ENCODE data around the gene PSMB3. TPM values are rescaled to one million over a fixed set of nuclear protein-coding genes. Genes with fewer than 3 reads are reported as not detected.

Gene PSMB3
- total and polyA plus RNA-seq, 9 of the 15 experiments (the other 6 are each of a cell fraction or from before 2014, with no cell fraction given), result 460 to 2,775 (median 574) TPM

DNA sequence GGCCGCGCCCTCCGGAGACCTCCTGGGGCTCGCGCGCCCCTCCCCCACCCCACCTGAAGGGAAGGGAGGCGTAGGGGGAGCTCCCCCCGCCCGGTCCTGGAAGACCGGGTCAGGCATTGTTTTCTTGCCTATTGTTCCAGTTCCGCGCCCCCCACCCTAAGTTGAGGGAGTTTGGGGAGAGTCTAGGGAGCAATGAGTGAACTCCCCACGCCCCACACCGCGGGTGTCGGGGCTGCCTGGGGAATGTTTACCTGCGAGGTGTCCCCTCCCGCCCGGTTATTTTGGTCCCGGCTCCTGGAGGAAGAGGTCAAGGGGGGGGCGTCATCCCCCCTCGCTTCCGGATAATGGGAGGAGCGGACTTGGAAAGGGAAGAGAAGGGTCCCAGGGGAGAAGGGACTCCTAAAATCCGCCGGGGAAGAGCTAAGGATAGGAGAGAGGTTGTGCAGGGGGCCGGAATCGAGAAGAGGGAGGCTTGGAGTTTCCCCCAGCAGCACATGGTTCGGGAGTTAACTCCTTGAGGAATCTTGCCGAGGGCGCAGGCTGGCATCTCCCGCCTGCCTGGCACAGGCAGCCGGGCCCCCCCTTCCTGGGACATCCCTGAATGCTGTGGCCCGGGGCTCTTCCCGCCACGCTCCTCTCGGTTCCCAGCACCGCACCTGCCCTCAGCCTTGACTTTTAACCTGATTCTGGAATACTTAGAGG, 46.6 kb upstream of the PSMB3 start (continued):
- TF ChIP-seq ATF7 (IDR thresholded peaks at IDR 0.05), result no peak; the same call in 1 of the 2 replicates
- TF ChIP-seq TFAM (CRISPR knock-in tag; conservative IDR thresholded peaks at IDR 0.05), result no peak
- TF ChIP-seq TAL1 (IDR thresholded peaks at IDR 0.05), result no peak
- no peak for TF ChIP-seq ZNF133 (CRISPR knock-in tag; IDR thresholded peaks at IDR 0.05)
- TF ChIP-seq ARID2 (IDR thresholded peaks at IDR 0.05), result no peak
- no peak for TF ChIP-seq ARID1B (IDR thresholded peaks at IDR 0.05)
- TF ChIP-seq ZNF57 (CRISPR knock-in tag; IDR thresholded peaks at IDR 0.05), result no peak
- TF ChIP-seq, protein P1, sequence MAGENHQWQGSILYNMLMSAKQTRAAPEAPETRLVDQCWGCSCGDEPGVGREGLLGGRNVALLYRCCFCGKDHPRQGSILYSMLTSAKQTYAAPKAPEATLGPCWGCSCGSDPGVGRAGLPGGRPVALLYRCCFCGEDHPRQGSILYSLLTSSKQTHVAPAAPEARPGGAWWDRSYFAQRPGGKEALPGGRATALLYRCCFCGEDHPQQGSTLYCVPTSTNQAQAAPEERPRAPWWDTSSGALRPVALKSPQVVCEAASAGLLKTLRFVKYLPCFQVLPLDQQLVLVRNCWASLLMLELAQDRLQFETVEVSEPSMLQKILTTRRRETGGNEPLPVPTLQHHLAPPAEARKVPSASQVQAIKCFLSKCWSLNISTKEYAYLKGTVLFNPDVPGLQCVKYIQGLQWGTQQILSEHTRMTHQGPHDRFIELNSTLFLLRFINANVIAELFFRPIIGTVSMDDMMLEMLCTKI (IDR thresholded peaks at IDR 0.05; ENCODE audit: partially characterized antibody), result no peak
- TF ChIP-seq BRCA1 (IDR thresholded peaks at IDR 0.05), result no peak
- no peak for TF ChIP-seq BRCA1 (CRISPR knock-in tag; IDR thresholded peaks at IDR 0.05)
- TF ChIP-seq ETV1 (tag; conservative IDR thresholded peaks at IDR 0.05; ENCODE audit: low read depth), result 0 out of 2 replicates have a peak, but pooled peaks have one; percentile 25
- TF ChIP-seq RB1 (IDR thresholded peaks at IDR 0.05; ENCODE audit: low read depth), result no peak
- no peak for TF ChIP-seq ZNF239 (CRISPR knock-in tag; IDR thresholded peaks at IDR 0.05)
- TF ChIP-seq, protein P2, sequence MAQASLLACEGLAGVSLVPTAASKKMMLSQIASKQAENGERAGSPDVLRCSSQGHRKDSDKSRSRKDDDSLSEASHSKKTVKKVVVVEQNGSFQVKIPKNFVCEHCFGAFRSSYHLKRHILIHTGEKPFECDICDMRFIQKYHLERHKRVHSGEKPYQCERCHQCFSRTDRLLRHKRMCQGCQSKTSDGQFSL (CRISPR knock-in tag; IDR thresholded peaks at IDR 0.05), result 0 out of 2 replicates have a peak, but pooled peaks have one; percentile 31
- TF ChIP-seq, protein P2 (tag; IDR thresholded peaks at IDR 0.05), result 0 out of 4 replicates have a peak, but pooled peaks of 1 of the 2 experiments have one; percentile 6
- no peak for TF ChIP-seq ZNF384 (IDR thresholded peaks at IDR 0.05; ENCODE audit: low read depth, low read length)
- no peak for TF ChIP-seq SLC30A9 (CRISPR knock-in tag; IDR thresholded peaks at IDR 0.05)
- 0 out of 2 replicates have a peak, but pooled peaks have one; percentile 18 for TF ChIP-seq MTA3 (IDR thresholded peaks at IDR 0.05; ENCODE audit: borderline replicate concordance)
- no peak for TF ChIP-seq ZBTB9 (CRISPR knock-in tag; IDR thresholded peaks at IDR 0.05)
- no peak for TF ChIP-seq ZNF444 (CRISPR knock-in tag; IDR thresholded peaks at IDR 0.05)
- TF ChIP-seq ZBTB2 (IDR thresholded peaks at IDR 0.05), result no peak

All from K562 (cell line).